ENCODE data around the gene ATP6V0E1.
A peak's percentile ranks its signal among the peaks of the same experiment; 100 is the strongest.

Gene ATP6V0E1

DNA sequence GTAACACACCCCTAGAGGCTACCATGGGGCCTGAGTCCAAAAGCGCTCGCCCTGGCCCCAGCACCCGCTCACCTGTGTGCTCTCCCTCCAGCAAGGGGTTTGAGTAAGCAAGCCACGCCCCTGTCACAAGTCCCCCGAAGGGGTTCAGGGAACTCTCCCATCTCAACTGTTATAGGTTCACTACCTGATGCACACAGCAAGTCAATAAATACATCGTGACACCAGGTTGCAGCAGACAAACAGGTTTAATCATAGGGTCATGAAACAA lies 64.2 kb downstream of the ATP6V0E1 start:
- TF ChIP-seq, protein P1, sequence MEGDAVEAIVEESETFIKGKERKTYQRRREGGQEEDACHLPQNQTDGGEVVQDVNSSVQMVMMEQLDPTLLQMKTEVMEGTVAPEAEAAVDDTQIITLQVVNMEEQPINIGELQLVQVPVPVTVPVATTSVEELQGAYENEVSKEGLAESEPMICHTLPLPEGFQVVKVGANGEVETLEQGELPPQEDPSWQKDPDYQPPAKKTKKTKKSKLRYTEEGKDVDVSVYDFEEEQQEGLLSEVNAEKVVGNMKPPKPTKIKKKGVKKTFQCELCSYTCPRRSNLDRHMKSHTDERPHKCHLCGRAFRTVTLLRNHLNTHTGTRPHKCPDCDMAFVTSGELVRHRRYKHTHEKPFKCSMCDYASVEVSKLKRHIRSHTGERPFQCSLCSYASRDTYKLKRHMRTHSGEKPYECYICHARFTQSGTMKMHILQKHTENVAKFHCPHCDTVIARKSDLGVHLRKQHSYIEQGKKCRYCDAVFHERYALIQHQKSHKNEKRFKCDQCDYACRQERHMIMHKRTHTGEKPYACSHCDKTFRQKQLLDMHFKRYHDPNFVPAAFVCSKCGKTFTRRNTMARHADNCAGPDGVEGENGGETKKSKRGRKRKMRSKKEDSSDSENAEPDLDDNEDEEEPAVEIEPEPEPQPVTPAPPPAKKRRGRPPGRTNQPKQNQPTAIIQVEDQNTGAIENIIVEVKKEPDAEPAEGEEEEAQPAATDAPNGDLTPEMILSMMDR (IDR thresholded peaks at IDR 0.05) = no peak
- TF ChIP-seq ZFX (IDR thresholded peaks at IDR 0.05; ENCODE audit: borderline replicate concordance) = no peak
- no peak overlapping the region for H3K27ac ChIP-seq

DNA sequence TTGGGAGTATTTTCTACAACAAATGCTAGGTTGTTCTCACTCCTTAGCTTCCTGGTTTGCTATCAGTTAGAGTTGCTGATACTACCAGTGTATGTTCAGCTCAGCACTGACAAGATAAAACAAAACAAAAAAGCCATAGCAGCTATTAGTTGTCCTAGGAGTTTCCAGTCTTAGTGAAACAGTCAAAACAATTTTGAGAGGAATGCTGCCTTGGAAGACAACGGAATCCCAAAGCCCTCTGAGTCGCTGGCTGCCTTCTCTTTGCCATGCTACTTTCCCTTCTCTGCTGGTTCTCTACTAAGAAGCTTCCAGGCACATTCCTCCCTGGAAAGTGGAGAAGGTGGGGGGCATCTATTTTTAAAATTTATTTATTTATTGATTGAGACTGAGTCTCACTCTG lies 67.2 kb downstream of the ATP6V0E1 start:
- no peak for TF ChIP-seq ZFX (IDR thresholded peaks at IDR 0.05; ENCODE audit: borderline replicate concordance)
- TF ChIP-seq, protein P1 (IDR thresholded peaks at IDR 0.05) = no peak
- no peak overlapping the region for H3K27ac ChIP-seq

DNA sequence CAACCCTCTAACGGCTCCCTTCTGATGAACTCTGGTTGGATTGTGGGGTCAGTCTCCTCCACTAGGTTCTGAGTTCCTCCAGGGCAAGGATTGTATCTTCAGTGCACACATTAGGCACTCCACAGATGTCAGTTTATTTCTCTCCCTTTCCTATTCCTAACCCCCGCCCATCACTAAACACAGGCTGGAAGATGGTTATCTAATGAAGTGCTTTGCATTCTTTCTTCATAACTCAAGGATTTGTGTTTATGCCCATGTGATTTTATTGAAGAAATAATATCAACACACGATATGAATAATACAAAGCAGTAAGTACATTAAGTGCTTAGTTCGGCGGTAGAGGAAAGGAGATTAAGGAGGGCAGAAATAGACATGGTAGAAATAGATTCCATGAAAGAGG lies 68.2 kb downstream of the ATP6V0E1 start:
- TF ChIP-seq, protein P1 (IDR thresholded peaks at IDR 0.05) = no peak
- no peak for TF ChIP-seq ZFX (IDR thresholded peaks at IDR 0.05; ENCODE audit: borderline replicate concordance)
- H3K27ac ChIP-seq = no peak overlapping the region

DNA sequence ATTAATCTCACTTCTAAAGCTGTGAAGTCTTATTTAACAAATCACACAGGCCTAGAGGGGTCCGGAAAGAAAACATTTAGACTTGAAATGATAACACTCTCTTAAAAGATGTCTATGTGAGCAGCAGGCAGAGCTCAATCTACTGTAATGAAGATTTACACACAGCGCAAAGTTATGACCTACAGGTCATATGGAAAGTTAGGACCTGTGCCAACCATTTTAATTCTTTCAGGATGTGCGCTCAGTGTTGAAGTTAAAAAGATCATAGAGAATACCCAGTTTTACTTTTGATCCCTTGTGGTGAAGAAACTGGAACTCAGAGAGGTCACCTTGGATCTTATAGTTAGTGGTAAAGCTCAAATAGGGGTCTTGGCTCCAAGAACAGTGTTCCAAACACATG lies 69.5 kb downstream of the ATP6V0E1 start:
- TF ChIP-seq, protein P1 (IDR thresholded peaks at IDR 0.05) = no peak
- no peak for TF ChIP-seq ZFX (IDR thresholded peaks at IDR 0.05; ENCODE audit: borderline replicate concordance)
- H3K27ac ChIP-seq = no peak overlapping the region

DNA sequence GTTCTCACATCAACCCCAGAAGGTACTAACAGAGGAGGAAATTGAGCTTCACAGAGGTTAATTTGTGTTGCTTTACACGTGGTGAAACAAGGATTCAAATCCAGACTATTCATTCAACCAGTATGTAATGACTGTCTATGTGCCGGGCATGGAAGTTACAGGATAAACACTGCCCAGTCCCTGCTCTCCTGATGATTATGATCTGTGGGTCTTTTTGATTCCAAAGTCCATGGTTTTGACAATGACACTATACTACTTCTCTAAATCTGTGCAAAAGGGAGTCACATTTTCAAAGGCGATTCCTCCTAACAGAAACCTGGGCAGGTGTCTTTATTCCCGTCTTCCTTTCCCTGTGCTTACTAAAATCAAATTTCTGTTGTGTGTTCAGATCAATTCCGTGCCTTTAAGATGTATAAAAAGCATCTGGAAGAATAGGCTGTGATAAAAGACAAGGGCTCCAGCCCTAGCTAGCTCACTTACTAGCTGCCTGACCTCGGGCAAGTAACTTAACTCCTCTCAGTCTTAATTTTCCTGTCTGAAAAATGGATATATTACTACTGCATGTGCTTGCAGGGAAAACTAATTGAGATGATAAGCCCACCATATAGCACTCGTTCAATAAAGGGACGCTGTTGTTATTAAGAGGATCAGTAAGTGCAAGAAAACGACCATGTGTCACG lies 71.6 kb downstream of the ATP6V0E1 start:
- TF ChIP-seq, protein P1 (IDR thresholded peaks at IDR 0.05) = no peak
- no peak for TF ChIP-seq ZFX (IDR thresholded peaks at IDR 0.05; ENCODE audit: borderline replicate concordance)
- peak overlapping the region; percentile 90 for H3K27ac ChIP-seq

DNA sequence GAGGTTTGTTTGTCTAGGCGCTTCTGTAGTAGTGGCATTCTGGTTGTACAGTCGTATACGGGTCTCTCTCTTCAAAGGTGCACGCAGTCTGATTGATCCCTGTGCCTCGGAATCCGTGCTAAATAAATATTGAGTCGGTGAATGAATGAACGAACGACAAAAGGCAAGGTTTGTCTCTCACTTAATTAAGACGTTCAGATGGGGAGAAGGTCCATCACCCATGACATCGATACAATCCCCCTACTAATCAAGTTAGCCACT lies 72.1 kb downstream of the ATP6V0E1 start:
- TF ChIP-seq, protein P1 (IDR thresholded peaks at IDR 0.05) = no peak
- no peak for TF ChIP-seq ZFX (IDR thresholded peaks at IDR 0.05; ENCODE audit: borderline replicate concordance)
- H3K27ac ChIP-seq = peak overlapping the region; percentile 90

DNA sequence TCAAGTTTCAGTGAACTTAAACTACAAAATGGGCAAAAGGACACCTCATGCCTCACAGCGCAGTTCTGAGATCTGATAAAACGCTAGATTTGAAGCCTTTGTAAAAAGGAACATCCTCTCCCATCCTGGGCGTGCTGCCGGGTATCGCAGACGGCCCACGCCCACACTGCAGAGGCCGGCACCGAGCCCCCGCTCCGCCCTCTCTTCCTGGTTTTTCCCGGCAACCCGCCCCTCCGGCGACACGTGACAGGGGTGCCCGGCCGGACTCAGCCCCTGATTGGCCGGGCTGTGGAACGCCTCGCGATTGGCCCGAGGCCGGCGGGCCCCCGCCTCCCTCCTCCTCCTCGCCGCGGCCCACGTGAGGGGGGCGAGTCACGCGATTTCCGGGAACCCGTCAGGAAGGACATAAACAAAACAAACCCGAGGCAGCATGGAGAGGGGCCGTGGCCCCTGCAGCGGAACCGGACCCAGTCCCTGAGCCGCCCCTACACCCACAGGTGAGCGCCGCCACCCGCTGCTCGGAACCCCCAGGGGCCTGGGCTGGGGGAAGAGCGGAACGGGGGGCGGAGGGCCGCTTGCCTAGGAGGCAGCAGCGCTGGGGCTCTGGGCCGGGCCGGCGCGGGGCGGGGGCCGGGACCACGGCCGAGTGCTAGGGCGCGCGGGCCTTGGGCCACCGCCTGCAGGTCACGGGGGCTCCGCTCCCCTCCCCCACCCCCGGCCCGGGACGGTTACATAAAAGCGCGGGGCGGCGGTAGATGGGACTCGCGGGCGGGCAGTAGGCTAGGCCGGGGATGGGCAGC lies 72.6 kb downstream of the ATP6V0E1 start, which contains the start of gene CREBRF:
TSS of gene CREBRF (plus strand) at position 370 of the 800 bp plus-strand sequence. CDS start 24,424 bp downstream, outside the sequence.
- H3K27ac ChIP-seq = peak within 1 kb of the TSS; percentile 90
- TF ChIP-seq, protein P1 (IDR thresholded peaks at IDR 0.05) = no peak
- TF ChIP-seq ZFX (IDR thresholded peaks at IDR 0.05; ENCODE audit: borderline replicate concordance) = no peak
